MM.1S (cell line): ENCODE measurements around the gene MAP2K3.
"Not testable (repeated sequence)": the region's sequence is repeated elsewhere in the genome, so short reads cannot be mapped to it uniquely, and the experiment has no call there.

ENCODE experiments used
- DNase-seq: peaks from one replicate; pipeline ENCODE4 v3.0.0-alpha.2; 2015
- H2AFZ ChIP-seq: fragments of 300-600 bp; sonication (generic); 2 replicates; pipeline ENCODE4 v1.6.0; 2016; ENCODE audit warnings: antibody characterized with exemption, low read length
- H3F3A ChIP-seq: fragments of 300-600 bp; sonication (generic); 2 replicates; pipeline ENCODE4 v1.6.1; 2016; ENCODE audit warnings: mild to moderate bottlenecking, antibody characterized with exemption, low read length, moderate library complexity, mixed read lengths; ENCODE audit not compliant: insufficient read depth
- H3K27ac ChIP-seq: fragments of 300-600 bp; sonication (generic); 2 replicates; pipeline ENCODE4 v1.5.1; 2016; ENCODE audit warnings: mild to moderate bottlenecking, low read length
- H3K27me3 ChIP-seq: fragments of 300-600 bp; sonication (generic); replicated peaks from 2 replicates; pipeline ENCODE4 v1.6.0; 2016; ENCODE audit warnings: low read length; ENCODE audit not compliant: insufficient read depth
- H3K36me3 ChIP-seq: fragments of 300-600 bp; sonication (generic); replicated peaks from 2 replicates; pipeline ENCODE4 v1.6.1; 2016; ENCODE audit warnings: mild to moderate bottlenecking, low read length, mixed read lengths; ENCODE audit not compliant: insufficient read depth
- H3K4me1 ChIP-seq: fragments of 300-600 bp; sonication (generic); 2 replicates; pipeline ENCODE4 v1.6.1; 2016; ENCODE audit warnings: low read length, mixed read lengths
- H3K4me2 ChIP-seq: fragments of 300-600 bp; sonication (generic); 2 replicates; pipeline ENCODE4 v1.6.0; 2016; ENCODE audit warnings: low read depth, low read length
- H3K4me3 ChIP-seq: fragments of 300-600 bp; sonication (generic); 2 replicates; pipeline ENCODE4 v1.5.1; 2016; ENCODE audit warnings: low read length, mixed read lengths
- H3K79me2 ChIP-seq: fragments of 300-600 bp; sonication (generic); 2 replicates; pipeline ENCODE4 v1.6.1; 2016; ENCODE audit warnings: mixed run types, low read length, mixed read lengths
- H3K9ac ChIP-seq: fragments of 300-600 bp; sonication (generic); 2 replicates; pipeline ENCODE4 v1.6.1; 2016; ENCODE audit warnings: low read length, mixed read lengths
- H3K9me2 ChIP-seq: fragments of 300-600 bp; sonication (generic); replicated peaks from 2 replicates; pipeline ENCODE4 v1.6.1; 2016; ENCODE audit warnings: mild to moderate bottlenecking, low read length, mixed read lengths; ENCODE audit not compliant: insufficient read depth
- H3K9me3 ChIP-seq: fragments of 300-600 bp; sonication (generic); replicated peaks from 2 replicates; pipeline ENCODE4 v1.6.1; 2016; ENCODE audit warnings: mild to moderate bottlenecking, low read length, mixed read lengths; ENCODE audit not compliant: insufficient read depth
- H4K20me1 ChIP-seq: fragments of 300-600 bp; sonication (generic); 2 replicates; pipeline ENCODE4 v1.6.1; 2016; ENCODE audit warnings: mild to moderate bottlenecking, low read length, moderate library complexity, mixed read lengths; ENCODE audit not compliant: insufficient read depth

Gene MAP2K3

GRCh38 chr17:21347660-21348059 is 63.1 kb downstream of the MAP2K3 start:
- H3K4me3 ChIP-seq, H3K4me2 ChIP-seq, H4K20me1 ChIP-seq: not testable (repeated sequence)

GRCh38 chr17:21348081-21348925 is 63.8 kb downstream of the MAP2K3 start:
- not testable (repeated sequence) for H3K27ac ChIP-seq, H3K9me2 ChIP-seq, H3K36me3 ChIP-seq, H3K9ac ChIP-seq, H3K79me2 ChIP-seq, H4K20me1 ChIP-seq, H3K4me3 ChIP-seq, H3K4me2 ChIP-seq, H3K9me3 ChIP-seq, H3K27me3 ChIP-seq, H3F3A ChIP-seq, H2AFZ ChIP-seq, H3K4me1 ChIP-seq
- DNase-seq = peak; percentile 14

More at GRCh38 chr17:21347660-21348059, 63.1 kb downstream of the MAP2K3 start:
- H2AFZ ChIP-seq, DNase-seq, H3K9ac ChIP-seq, H3K27me3 ChIP-seq, H3K79me2 ChIP-seq, H3K9me2 ChIP-seq, H3K9me3 ChIP-seq, H3K27ac ChIP-seq, H3K4me1 ChIP-seq, H3K36me3 ChIP-seq, H3F3A ChIP-seq: not testable (repeated sequence)

GRCh38 chr17:21348926-21349261 is 64.4 kb downstream of the MAP2K3 start:
- not testable (repeated sequence) for H3K27ac ChIP-seq, H3K9me3 ChIP-seq, H3K4me2 ChIP-seq, H3K4me3 ChIP-seq, H3K36me3 ChIP-seq, H3K9ac ChIP-seq, DNase-seq, H4K20me1 ChIP-seq, H3F3A ChIP-seq, H3K27me3 ChIP-seq, H3K4me1 ChIP-seq, H2AFZ ChIP-seq, H3K9me2 ChIP-seq, H3K79me2 ChIP-seq

- H3K27ac ChIP-seq, H3K9ac ChIP-seq, H3K27me3 ChIP-seq, H3K4me3 ChIP-seq, H3K4me2 ChIP-seq, DNase-seq, H2AFZ ChIP-seq, H3K9me3 ChIP-seq, H3K36me3 ChIP-seq, H3K79me2 ChIP-seq, H3F3A ChIP-seq, H4K20me1 ChIP-seq, H3K9me2 ChIP-seq, H3K4me1 ChIP-seq: not testable (repeated sequence)
These were observed 65.0 kb downstream of the MAP2K3 start for GRCh38 chr17:21349358-21350050.

GRCh38 chr17:21350495-21350894 is 66.0 kb downstream of the MAP2K3 start:
- H3K9me3 ChIP-seq, H3K4me1 ChIP-seq, H2AFZ ChIP-seq, H3K4me3 ChIP-seq, DNase-seq, H3K79me2 ChIP-seq, H3K9ac ChIP-seq, H3K36me3 ChIP-seq, H4K20me1 ChIP-seq, H3K9me2 ChIP-seq, H3F3A ChIP-seq, H3K27ac ChIP-seq, H3K4me2 ChIP-seq: not testable (repeated sequence)
- peaks cover 18% of the 10 kb centered on the region; the same call in 1 of the 2 replicates for H3K27me3 ChIP-seq
